GM21515 (cell line): ENCODE results near the gene GAL3ST2.
"Not testable (repeated sequence)": the region's sequence is repeated elsewhere in the genome, so short reads cannot be mapped to it uniquely, and the experiment has no call there.

Experiments used
- ATAC-seq: cut with Tn5 transposase; IDR thresholded peaks from one replicate; pipeline ENCODE4 v1.9.1; 2021; ENCODE audit not compliant: unreplicated experiment

The GAL3ST2 gene

GRCh38 chr2:241806217-241806616 is 29.6 kb downstream of the GAL3ST2 start:
- ATAC-seq, result not testable (repeated sequence)

GRCh38 chr2:241808051-241808720 is 31.6 kb downstream of the GAL3ST2 start:
- ATAC-seq, result no peak

GRCh38 chr2:241808721-241809382 is 32.2 kb downstream of the GAL3ST2 start, which contains the start of gene NEU4:
Gene NEU4 (plus strand): TSS chr2:241809193. CDS start chr2:241814485, 5,292 bp downstream.
- ATAC-seq, result no peak

- ATAC-seq, result no peak
Measured at GRCh38 chr2:241809383-241810306, 33.0 kb downstream of the GAL3ST2 start.

- ATAC-seq, result no peak
Measured at GRCh38 chr2:241810307-241811200, 33.9 kb downstream of the GAL3ST2 start.

GRCh38 chr2:241811201-241811951 is 34.8 kb downstream of the GAL3ST2 start:
- no peak for ATAC-seq

- ATAC-seq, result no peak
Measured at GRCh38 chr2:241811952-241812729, 35.5 kb downstream of the GAL3ST2 start.

GRCh38 chr2:241812730-241813643 is 36.4 kb downstream of the GAL3ST2 start:
- ATAC-seq, result no peak

- no peak for ATAC-seq
Measured at GRCh38 chr2:241813644-241814392, 37.2 kb downstream of the GAL3ST2 start.

GRCh38 chr2:241814393-241814642 is 37.7 kb downstream of the GAL3ST2 start:
- no peak for ATAC-seq

- ATAC-seq, result no peak
Measured at GRCh38 chr2:241814643-241815476, 38.2 kb downstream of the GAL3ST2 start.

GRCh38 chr2:241815477-241816430 is 39.1 kb downstream of the GAL3ST2 start:
- ATAC-seq, result no peak

GRCh38 chr2:241816431-241817121 is 40.0 kb downstream of the GAL3ST2 start:
- no peak for ATAC-seq

- ATAC-seq, result no peak
Measured at GRCh38 chr2:241817126-241817820, 40.7 kb downstream of the GAL3ST2 start.
